ENCODE data around the gene TSC2.
"Not testable (repeated sequence)": the region's sequence is repeated elsewhere in the genome, so short reads cannot be mapped to it uniquely, and the experiment has no call there.

DNA sequence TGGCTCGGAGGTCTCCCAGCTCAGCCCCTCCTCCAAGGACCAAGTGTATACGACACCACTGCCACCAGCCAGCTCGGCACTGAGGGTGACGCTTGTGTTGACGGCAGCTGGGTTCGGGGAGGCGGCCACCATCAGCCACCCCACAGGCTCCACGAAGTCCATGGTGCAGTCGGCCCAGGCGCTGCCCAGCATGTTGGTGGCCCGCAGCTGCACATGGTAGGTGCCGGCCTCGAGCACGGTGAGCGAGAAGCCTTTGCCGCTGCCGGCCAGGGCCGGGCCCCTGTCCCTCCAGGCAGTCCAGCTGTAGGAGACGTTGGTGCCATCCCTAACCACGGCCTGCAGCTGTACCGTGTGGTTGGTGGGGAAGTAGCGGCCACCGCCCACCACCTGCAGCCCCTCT lies 62.1 kb downstream of the TSC2 start:
- not testable (repeated sequence) for TF ChIP-seq POLR2A (IDR thresholded peaks at IDR 0.05; ENCODE audit: low read depth, low read length); POLR2AphosphoS5 (IDR thresholded peaks at IDR 0.05; ENCODE audit: low read depth, low read length); TAF1 (IDR thresholded peaks at IDR 0.05; ENCODE audit: borderline replicate concordance, low read depth, low read length)

All from GM12892 (cell line).